Suprapubic skin (tissue), 4 donors: Measurements from ENCODE around the gene PWWP2B. TPM values are rescaled to one million over a fixed set of nuclear protein-coding genes. Genes with fewer than 3 reads are reported as not detected.

ENCODE experiments used
- DNase-seq, 2 donors: peaks; one replicate each; pipeline ENCODE4 v3.0.0-alpha.2; 2019; ENCODE audit warnings: low spot score in 2 of 2
- H3K27ac ChIP-seq: fragments of 200-600 bp; sonication (generic); one replicate; pipeline ENCODE4 v1.5.1; 2019
- H3K27me3 ChIP-seq: fragments of 200-600 bp; sonication (generic); one replicate; pipeline ENCODE4 v1.5.1; 2019
- H3K36me3 ChIP-seq: fragments of 200-600 bp; sonication (generic); one replicate; pipeline ENCODE4 v1.5.1; 2019
- H3K4me1 ChIP-seq: fragments of 200-600 bp; sonication (generic); one replicate; pipeline ENCODE4 v1.5.1; 2019
- H3K4me3 ChIP-seq: fragments of 200-600 bp; sonication (generic); one replicate; pipeline ENCODE4 v1.5.1; 2019; ENCODE audit warnings: mild to moderate bottlenecking
- H3K9me3 ChIP-seq: fragments of 200-600 bp; sonication (generic); one replicate; pipeline ENCODE4 v1.5.1; 2019
- EP300 ChIP-seq: sonication (generic); formaldehyde crosslinking; IDR thresholded peaks from one replicate; pipeline ENCODE4 v1.6.1; 2017; ENCODE audit warnings: antibody characterized with exemption
- POLR2A ChIP-seq, 2 donors: fragments of 450-650 bp; IDR thresholded peaks; one replicate each; pipeline ENCODE4 v1.6.1; 2017; ENCODE audit warnings: antibody characterized with exemption in 2 of 2, mild to moderate bottlenecking in 2 of 2, moderate library complexity in 2 of 2
- POLR2AphosphoS5 ChIP-seq, 3 donors: sonication (generic); formaldehyde crosslinking; IDR thresholded peaks; one replicate each; pipeline ENCODE4 v1.6.1; 2017; ENCODE audit warnings: antibody characterized with exemption in 3 of 3
- WGBS: methylation state at CpG from one replicate; pipeline ENCODE4 v1.1.5; 2018; 5-methylcytosine and 5-hydroxymethylcytosine counted together
- total RNA-seq, 4 donors: library from RNA; depleted of rRNA; stranded (reverse); fragments of >200 nt; gene quantifications; one replicate each; pipeline ENCODE4 v1.1.0, GENCODE V29; 2016
- TF ChIP-seq, protein P1 (sequence below), 2 donors: fragments of 200-600 bp in 1 of 2; fragments of 450-650 bp in 1 of 2; sonication (generic) in 1 of 2; IDR thresholded peaks; one replicate each; pipeline ENCODE4 v1.5.1; 2016 to 2019; ENCODE audit warnings: antibody characterized with exemption in 2 of 2, mild to moderate bottlenecking in 1 of 2, moderate library complexity in 1 of 2

Gene PWWP2B
- total RNA-seq, 4 donors from 2014 or later: 15.2 to 19.4 (median 18.3) TPM

GRCh38 chr10:132429281-132430230, 32.6 kb downstream of the PWWP2B start:
- Histone ChIP-seq H3K27me3 (no peaks in the 10 kb centered on the region), H3K4me3 (no peak overlapping the region), H3K27ac (no peak overlapping the region), H3K9me3 (no peaks in the 10 kb centered on the region), H3K4me1 (peaks cover 13% of the 10 kb centered on the region), H3K36me3 (no peaks in the 10 kb centered on the region)
- WGBS: 27% methylated on average over 16 of the region's 18 CpGs
- no peak for TF ChIP-seq POLR2AphosphoS5 (IDR thresholded peaks at IDR 0.05)
- no peak for TF ChIP-seq EP300
- no peak for DNase-seq

GRCh38 chr10:132430231-132430743, 33.3 kb downstream of the PWWP2B start:
- Histone ChIP-seq H3K36me3 (no peaks in the 10 kb centered on the region), H3K27me3 (no peaks in the 10 kb centered on the region), H3K9me3 (no peaks in the 10 kb centered on the region), H3K27ac (no peak overlapping the region), H3K4me3 (no peak overlapping the region), H3K4me1 (peaks cover 12% of the 10 kb centered on the region)
- TF ChIP-seq POLR2A (IDR thresholded peaks at IDR 0.05) (no peak), POLR2AphosphoS5 (IDR thresholded peaks at IDR 0.05) (no peak), EP300 (no peak)
- TF ChIP-seq, protein P1, sequence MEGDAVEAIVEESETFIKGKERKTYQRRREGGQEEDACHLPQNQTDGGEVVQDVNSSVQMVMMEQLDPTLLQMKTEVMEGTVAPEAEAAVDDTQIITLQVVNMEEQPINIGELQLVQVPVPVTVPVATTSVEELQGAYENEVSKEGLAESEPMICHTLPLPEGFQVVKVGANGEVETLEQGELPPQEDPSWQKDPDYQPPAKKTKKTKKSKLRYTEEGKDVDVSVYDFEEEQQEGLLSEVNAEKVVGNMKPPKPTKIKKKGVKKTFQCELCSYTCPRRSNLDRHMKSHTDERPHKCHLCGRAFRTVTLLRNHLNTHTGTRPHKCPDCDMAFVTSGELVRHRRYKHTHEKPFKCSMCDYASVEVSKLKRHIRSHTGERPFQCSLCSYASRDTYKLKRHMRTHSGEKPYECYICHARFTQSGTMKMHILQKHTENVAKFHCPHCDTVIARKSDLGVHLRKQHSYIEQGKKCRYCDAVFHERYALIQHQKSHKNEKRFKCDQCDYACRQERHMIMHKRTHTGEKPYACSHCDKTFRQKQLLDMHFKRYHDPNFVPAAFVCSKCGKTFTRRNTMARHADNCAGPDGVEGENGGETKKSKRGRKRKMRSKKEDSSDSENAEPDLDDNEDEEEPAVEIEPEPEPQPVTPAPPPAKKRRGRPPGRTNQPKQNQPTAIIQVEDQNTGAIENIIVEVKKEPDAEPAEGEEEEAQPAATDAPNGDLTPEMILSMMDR (IDR thresholded peaks at IDR 0.05): no peak
- WGBS: 97% methylated on average over 5 of the region's 8 CpGs
- no peak for DNase-seq

DNA sequence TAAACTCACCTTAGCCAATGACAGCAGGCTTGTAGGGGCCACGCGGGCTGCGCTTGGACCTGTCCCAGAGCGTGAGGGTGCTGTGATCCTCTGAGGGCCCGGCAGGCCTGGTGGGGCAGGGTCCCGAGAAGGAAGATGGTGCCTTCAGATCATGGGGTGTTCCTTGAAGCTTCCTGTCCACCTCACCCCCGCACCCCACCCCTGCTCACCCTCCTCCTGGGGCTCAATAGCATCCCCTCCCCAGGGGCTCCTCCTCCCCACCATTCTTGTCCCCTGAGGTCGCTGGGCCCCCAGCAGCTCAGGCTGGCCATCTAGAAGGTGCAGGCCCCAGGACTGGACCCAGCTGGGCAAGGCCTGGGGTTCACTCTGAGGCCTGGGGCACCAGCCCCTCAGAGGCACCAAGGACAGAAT, 33.9 kb downstream of the PWWP2B start:
- peaks cover 12% of the 10 kb centered on the region for H3K4me1 ChIP-seq
- no peak for DNase-seq

GRCh38 chr10:132431537-132432175, 34.7 kb downstream of the PWWP2B start:
- no peaks in the 10 kb centered on the region for H3K36me3 ChIP-seq
- H3K4me1 ChIP-seq: peaks cover 12% of the 10 kb centered on the region
- DNase-seq: no peak
- no peaks in the 10 kb centered on the region for H3K27me3 ChIP-seq
- no peak overlapping the region for H3K27ac ChIP-seq
- WGBS: 81% methylated on average over 7 of the region's 12 CpGs
- no peaks in the 10 kb centered on the region for H3K9me3 ChIP-seq
- H3K4me3 ChIP-seq: no peak overlapping the region
- TF ChIP-seq POLR2A (IDR thresholded peaks at IDR 0.05): no peak
- TF ChIP-seq EP300: no peak
- TF ChIP-seq POLR2AphosphoS5 (IDR thresholded peaks at IDR 0.05): no peak
- TF ChIP-seq, protein P1 (IDR thresholded peaks at IDR 0.05): no peak

More for the DNA sequence above, 33.9 kb downstream of the PWWP2B start:
- WGBS: 89% methylated on average over 3 of the region's 8 CpGs
- H3K4me3 ChIP-seq: no peak overlapping the region
- no peaks in the 10 kb centered on the region for H3K27me3 ChIP-seq
- no peaks in the 10 kb centered on the region for H3K36me3 ChIP-seq
- no peaks in the 10 kb centered on the region for H3K9me3 ChIP-seq
- TF ChIP-seq POLR2AphosphoS5 (IDR thresholded peaks at IDR 0.05): no peak
- no peak for TF ChIP-seq POLR2A (IDR thresholded peaks at IDR 0.05)
- TF ChIP-seq, protein P1 (IDR thresholded peaks at IDR 0.05): no peak
- no peak for TF ChIP-seq EP300
- no peak overlapping the region for H3K27ac ChIP-seq

- Histone ChIP-seq H3K9me3 (no peaks in the 10 kb centered on the region), H3K36me3 (no peaks in the 10 kb centered on the region), H3K4me3 (no peak overlapping the region), H3K27ac (no peak overlapping the region), H3K4me1 (peaks cover 12% of the 10 kb centered on the region), H3K27me3 (no peaks in the 10 kb centered on the region)
- 98% methylated on average over 8 of the region's 12 CpGs for WGBS
- no peak for DNase-seq
- TF ChIP-seq EP300 (no peak), POLR2AphosphoS5 (IDR thresholded peaks at IDR 0.05) (no peak), POLR2A (IDR thresholded peaks at IDR 0.05) (no peak)
- TF ChIP-seq, protein P1 (IDR thresholded peaks at IDR 0.05): no peak
Measured at GRCh38 chr10:132432176-132432540, 35.2 kb downstream of the PWWP2B start.
